WTC11 (cell line): ENCODE data around the gene EEF2K.

Source experiments
- CREB1 ChIP-seq: sonication (generic); formaldehyde crosslinking; IDR thresholded peaks from 2 replicates; pipeline ENCODE4 v1.8.0; 2023; ENCODE audit warnings: mild to moderate bottlenecking, missing genetic modification reagents
- CREM ChIP-seq: sonication (generic); formaldehyde crosslinking; IDR thresholded peaks from 2 replicates; pipeline ENCODE4 v1.8.1; 2022; ENCODE audit warnings: mild to moderate bottlenecking, missing genetic modification reagents, moderate library complexity
- FOXP1 ChIP-seq: sonication (generic); formaldehyde crosslinking; IDR thresholded peaks from 2 replicates; pipeline ENCODE4 v1.8.0; 2022; ENCODE audit warnings: missing genetic modification reagents, mild to moderate bottlenecking, moderate library complexity, borderline replicate concordance
- JUN ChIP-seq: sonication (generic); formaldehyde crosslinking; IDR thresholded peaks from 2 replicates; pipeline ENCODE4 v1.8.0; 2023; ENCODE audit warnings: mild to moderate bottlenecking, missing genetic modification reagents
- NR3C1 ChIP-seq: sonication (generic); formaldehyde crosslinking; conservative IDR thresholded peaks from 2 replicates; pipeline ENCODE4 v1.8.1; 2023; ENCODE audit warnings: low read depth, mild to moderate bottlenecking, missing genetic modification reagents
- TP53 ChIP-seq: sonication (generic); formaldehyde crosslinking; IDR thresholded peaks from 2 replicates; pipeline ENCODE4 v1.8.1; 2023; ENCODE audit warnings: mild to moderate bottlenecking, missing genetic modification reagents
- ZNF232 ChIP-seq: sonication (generic); formaldehyde crosslinking; IDR thresholded peaks from 2 replicates; pipeline ENCODE4 v1.8.0; 2022; ENCODE audit warnings: mild to moderate bottlenecking, missing genetic modification reagents
- TF ChIP-seq, protein P1 (sequence below): fragments of 200-600 bp; IDR thresholded peaks from 2 replicates; pipeline ENCODE4 v1.8.0; 2022; ENCODE audit warnings: antibody characterized with exemption
- TF ChIP-seq, protein P2 (sequence below): sonication (generic); formaldehyde crosslinking; IDR thresholded peaks from 2 replicates; pipeline ENCODE4 v1.8.0; 2022; ENCODE audit warnings: mild to moderate bottlenecking, missing genetic modification reagents
- TF ChIP-seq, protein P3 (sequence below): sonication (generic); formaldehyde crosslinking; IDR thresholded peaks from 2 replicates; pipeline ENCODE4 v1.8.0; 2023; ENCODE audit warnings: missing genetic modification reagents
- TF ChIP-seq, protein P4 (sequence below): sonication (generic); formaldehyde crosslinking; IDR thresholded peaks from 2 replicates; pipeline ENCODE4 v1.8.1; 2023; ENCODE audit warnings: mild to moderate bottlenecking, missing genetic modification reagents, moderate library complexity

DNA sequence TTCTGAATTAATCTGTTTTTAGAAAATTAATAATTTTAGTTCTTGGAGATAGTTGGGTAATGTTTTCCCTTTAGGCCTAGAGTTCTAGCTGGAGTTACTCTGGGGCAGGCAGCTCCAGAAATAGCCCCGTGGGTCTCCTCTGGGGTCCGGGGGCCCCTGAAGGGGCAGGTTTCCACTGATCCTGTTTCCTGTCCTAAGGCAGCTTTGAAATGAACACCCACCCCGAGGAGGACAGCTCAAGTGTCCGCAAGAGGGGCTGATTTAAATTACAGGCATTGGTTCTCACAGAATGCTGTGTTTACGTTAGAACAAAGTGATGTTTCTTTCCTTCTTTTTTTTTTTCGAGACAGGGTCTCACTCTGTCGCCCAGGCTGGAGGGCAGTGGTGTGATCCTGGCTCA lies 23.8 kb downstream of the EEF2K start:
- no peak for TF ChIP-seq JUN (CRISPR knock-in tag)
- TF ChIP-seq FOXP1 (CRISPR knock-in tag) = no peak
- TF ChIP-seq, protein P1, sequence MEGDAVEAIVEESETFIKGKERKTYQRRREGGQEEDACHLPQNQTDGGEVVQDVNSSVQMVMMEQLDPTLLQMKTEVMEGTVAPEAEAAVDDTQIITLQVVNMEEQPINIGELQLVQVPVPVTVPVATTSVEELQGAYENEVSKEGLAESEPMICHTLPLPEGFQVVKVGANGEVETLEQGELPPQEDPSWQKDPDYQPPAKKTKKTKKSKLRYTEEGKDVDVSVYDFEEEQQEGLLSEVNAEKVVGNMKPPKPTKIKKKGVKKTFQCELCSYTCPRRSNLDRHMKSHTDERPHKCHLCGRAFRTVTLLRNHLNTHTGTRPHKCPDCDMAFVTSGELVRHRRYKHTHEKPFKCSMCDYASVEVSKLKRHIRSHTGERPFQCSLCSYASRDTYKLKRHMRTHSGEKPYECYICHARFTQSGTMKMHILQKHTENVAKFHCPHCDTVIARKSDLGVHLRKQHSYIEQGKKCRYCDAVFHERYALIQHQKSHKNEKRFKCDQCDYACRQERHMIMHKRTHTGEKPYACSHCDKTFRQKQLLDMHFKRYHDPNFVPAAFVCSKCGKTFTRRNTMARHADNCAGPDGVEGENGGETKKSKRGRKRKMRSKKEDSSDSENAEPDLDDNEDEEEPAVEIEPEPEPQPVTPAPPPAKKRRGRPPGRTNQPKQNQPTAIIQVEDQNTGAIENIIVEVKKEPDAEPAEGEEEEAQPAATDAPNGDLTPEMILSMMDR = no peak
- TF ChIP-seq NR3C1 = no peak
- TF ChIP-seq, protein P2, sequence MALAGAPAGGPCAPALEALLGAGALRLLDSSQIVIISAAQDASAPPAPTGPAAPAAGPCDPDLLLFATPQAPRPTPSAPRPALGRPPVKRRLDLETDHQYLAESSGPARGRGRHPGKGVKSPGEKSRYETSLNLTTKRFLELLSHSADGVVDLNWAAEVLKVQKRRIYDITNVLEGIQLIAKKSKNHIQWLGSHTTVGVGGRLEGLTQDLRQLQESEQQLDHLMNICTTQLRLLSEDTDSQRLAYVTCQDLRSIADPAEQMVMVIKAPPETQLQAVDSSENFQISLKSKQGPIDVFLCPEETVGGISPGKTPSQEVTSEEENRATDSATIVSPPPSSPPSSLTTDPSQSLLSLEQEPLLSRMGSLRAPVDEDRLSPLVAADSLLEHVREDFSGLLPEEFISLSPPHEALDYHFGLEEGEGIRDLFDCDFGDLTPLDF (CRISPR knock-in tag) = no peak
- TF ChIP-seq, protein P3, sequence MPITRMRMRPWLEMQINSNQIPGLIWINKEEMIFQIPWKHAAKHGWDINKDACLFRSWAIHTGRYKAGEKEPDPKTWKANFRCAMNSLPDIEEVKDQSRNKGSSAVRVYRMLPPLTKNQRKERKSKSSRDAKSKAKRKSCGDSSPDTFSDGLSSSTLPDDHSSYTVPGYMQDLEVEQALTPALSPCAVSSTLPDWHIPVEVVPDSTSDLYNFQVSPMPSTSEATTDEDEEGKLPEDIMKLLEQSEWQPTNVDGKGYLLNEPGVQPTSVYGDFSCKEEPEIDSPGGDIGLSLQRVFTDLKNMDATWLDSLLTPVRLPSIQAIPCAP (CRISPR knock-in tag) = no peak
- TF ChIP-seq ZNF232 (CRISPR knock-in tag) = no peak
- TF ChIP-seq CREM (CRISPR knock-in tag) = no peak
- TF ChIP-seq, protein P4, sequence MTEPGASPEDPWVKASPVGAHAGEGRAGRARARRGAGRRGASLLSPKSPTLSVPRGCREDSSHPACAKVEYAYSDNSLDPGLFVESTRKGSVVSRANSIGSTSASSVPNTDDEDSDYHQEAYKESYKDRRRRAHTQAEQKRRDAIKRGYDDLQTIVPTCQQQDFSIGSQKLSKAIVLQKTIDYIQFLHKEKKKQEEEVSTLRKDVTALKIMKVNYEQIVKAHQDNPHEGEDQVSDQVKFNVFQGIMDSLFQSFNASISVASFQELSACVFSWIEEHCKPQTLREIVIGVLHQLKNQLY = no peak
- no peak for TF ChIP-seq CREB1
- no peak for TF ChIP-seq TP53 (CRISPR knock-in tag)
